ENCODE results near the gene TTLL3.

The TTLL3 gene

DNA sequence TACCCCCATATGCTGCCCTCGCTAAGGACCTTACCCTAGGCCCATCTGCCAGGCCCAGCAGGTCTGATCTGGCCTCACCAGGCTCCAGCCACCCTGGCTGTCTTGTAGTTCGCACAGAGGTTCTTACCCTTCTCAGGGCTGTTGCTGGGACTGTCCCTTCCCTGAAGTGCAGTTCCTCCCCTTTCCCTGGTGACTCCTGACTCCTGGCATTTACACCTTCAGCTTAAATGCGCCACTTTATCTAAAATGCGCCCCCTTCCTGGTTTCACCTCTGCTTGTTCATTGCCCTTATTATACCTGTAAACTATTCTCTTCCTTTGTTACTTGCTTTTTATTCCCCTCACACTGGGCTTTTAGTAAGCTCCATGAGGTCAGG lies 835 bp upstream of the TTLL3 start:
- Mint-ChIP-seq H3K27me3 (no peaks in the 10 kb centered on the region), H3K9me3 (no peaks in the 10 kb centered on the region), H3K4me3 (peak overlapping the region; percentile 89 to 95), H3K27ac (peak overlapping the region; percentile 97), H3K4me1 (peaks cover 49% of the 10 kb centered on the region)
- ATAC-seq (peak; percentile 37), DNase-seq (peak in 1 of 2 donors; percentile 29)

GRCh38 chr3:9810433-9810770 lies 340 bp downstream of the TTLL3 start:
- DNase-seq (no peak), ATAC-seq (no peak)
- H3K27me3 Mint-ChIP-seq = no peaks in the 10 kb centered on the region
- no peaks in the 10 kb centered on the region for H3K9me3 Mint-ChIP-seq
- peak overlapping the region; percentile 25 to 95 for H3K4me3 Mint-ChIP-seq
- peaks cover 49% of the 10 kb centered on the region for H3K4me1 Mint-ChIP-seq
- peak overlapping the region in 1 of 2 donors; percentile 81 for H3K27ac Mint-ChIP-seq

DNA sequence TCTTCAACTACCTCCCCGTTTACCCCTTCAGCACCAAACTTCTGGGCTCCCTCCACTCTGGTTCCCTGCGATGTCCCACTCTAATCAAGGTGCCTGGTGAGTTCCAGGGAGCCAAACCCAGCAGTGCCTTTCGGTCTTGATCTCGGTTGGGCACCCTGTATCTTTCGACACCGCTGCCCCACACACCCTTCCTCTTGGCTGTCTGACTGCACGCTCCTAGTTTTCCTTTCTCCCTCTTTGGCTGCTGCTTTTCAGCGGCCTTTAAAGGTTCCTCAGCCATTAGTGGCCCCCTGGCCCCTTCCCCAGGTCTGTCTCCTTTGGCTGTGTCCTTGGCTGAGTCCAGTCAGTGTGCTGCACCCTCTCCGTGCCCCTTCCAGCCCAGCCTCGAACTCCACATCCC lies 784 bp downstream of the TTLL3 start:
- no peak for DNase-seq
- H3K27me3 Mint-ChIP-seq = no peaks in the 10 kb centered on the region
- peak overlapping the region; percentile 25 to 95 for H3K4me3 Mint-ChIP-seq
- H3K9me3 Mint-ChIP-seq = no peaks in the 10 kb centered on the region
- H3K4me1 Mint-ChIP-seq = peaks cover 49% of the 10 kb centered on the region
- no peak for ATAC-seq
- H3K27ac Mint-ChIP-seq = peak overlapping the region in 1 of 2 donors; percentile 87

- peak overlapping the region in 1 of 2 donors; percentile 50 for H3K27ac Mint-ChIP-seq
- no peaks in the 10 kb centered on the region for H3K27me3 Mint-ChIP-seq
- H3K9me3 Mint-ChIP-seq = no peaks in the 10 kb centered on the region
- H3K4me3 Mint-ChIP-seq = no peak overlapping the region
- H3K4me1 Mint-ChIP-seq = peaks cover 31% of the 10 kb centered on the region
- ATAC-seq (no peak), DNase-seq (no peak)
Measured at GRCh38 chr3:9812870-9813483, 2.9 kb downstream of the TTLL3 start.

- no peaks in the 10 kb centered on the region for H3K9me3 Mint-ChIP-seq
- DNase-seq (no peak), ATAC-seq (no peak)
- H3K4me1 Mint-ChIP-seq = peaks cover 5% of the 10 kb centered on the region
- no peak overlapping the region for H3K4me3 Mint-ChIP-seq
- no peaks in the 10 kb centered on the region for H3K27me3 Mint-ChIP-seq
- H3K27ac Mint-ChIP-seq = no peak overlapping the region
Measured at GRCh38 chr3:9815986-9816385, 5.9 kb downstream of the TTLL3 start.

- ATAC-seq = no peak
- Mint-ChIP-seq H3K4me1 (no peaks in the 10 kb centered on the region), H3K27ac (peak overlapping the region in 1 of 2 donors; percentile 75), H3K27me3 (no peaks in the 10 kb centered on the region), H3K9me3 (no peaks in the 10 kb centered on the region), H3K4me3 (no peak overlapping the region)
- no peak for DNase-seq
Measured at GRCh38 chr3:9817436-9817835, 7.4 kb downstream of the TTLL3 start.

- H3K4me1 Mint-ChIP-seq = no peaks in the 10 kb centered on the region
- H3K9me3 Mint-ChIP-seq = no peaks in the 10 kb centered on the region
- H3K27ac Mint-ChIP-seq = peak overlapping the region in 1 of 2 donors; percentile 22
- ATAC-seq (no peak), DNase-seq (no peak)
- no peak overlapping the region for H3K4me3 Mint-ChIP-seq
- no peaks in the 10 kb centered on the region for H3K27me3 Mint-ChIP-seq
Measured at GRCh38 chr3:9818666-9819335, 8.7 kb downstream of the TTLL3 start.

GRCh38 chr3:9820543-9820942 lies 10.5 kb downstream of the TTLL3 start:
- Mint-ChIP-seq H3K4me3 (no peak overlapping the region), H3K27ac (no peak overlapping the region), H3K9me3 (no peaks in the 10 kb centered on the region), H3K27me3 (no peaks in the 10 kb centered on the region), H3K4me1 (no peaks in the 10 kb centered on the region)
- DNase-seq (no peak), ATAC-seq (peak; percentile 27)

DNA sequence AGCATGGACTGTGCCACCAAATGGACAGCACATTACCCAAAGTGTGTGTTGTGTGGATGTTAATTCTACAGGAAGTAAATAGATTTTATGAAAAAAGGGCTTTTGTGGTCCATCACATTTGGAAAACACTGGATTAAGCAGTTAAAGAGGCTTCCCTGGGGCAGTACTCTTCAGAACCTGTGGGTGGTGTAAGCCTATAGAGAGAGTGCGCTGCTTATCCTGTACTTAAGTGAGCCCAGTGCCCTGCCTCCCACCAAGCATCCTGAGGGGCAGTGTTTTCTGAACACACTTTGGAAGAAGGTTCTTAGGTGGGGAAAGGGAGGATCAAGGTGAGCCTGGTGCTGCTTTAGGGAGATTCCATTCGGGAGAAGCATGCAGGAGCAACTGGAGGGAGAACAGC lies 10.9 kb downstream of the TTLL3 start:
- Mint-ChIP-seq H3K9me3 (no peaks in the 10 kb centered on the region), H3K27ac (no peak overlapping the region), H3K4me1 (no peaks in the 10 kb centered on the region), H3K27me3 (no peaks in the 10 kb centered on the region), H3K4me3 (no peak overlapping the region)
- ATAC-seq (peak; percentile 69), DNase-seq (no peak)

- H3K4me1 Mint-ChIP-seq = peaks cover 9% of the 10 kb centered on the region
- ATAC-seq = no peak
- no peaks in the 10 kb centered on the region for H3K27me3 Mint-ChIP-seq
- no peak overlapping the region for H3K4me3 Mint-ChIP-seq
- H3K9me3 Mint-ChIP-seq = no peaks in the 10 kb centered on the region
- no peak for DNase-seq
- H3K27ac Mint-ChIP-seq = no peak overlapping the region
Measured at GRCh38 chr3:9825451-9826040, 15.5 kb downstream of the TTLL3 start.

- ATAC-seq (peak; percentile 85), DNase-seq (peak; percentile 20 to 41)
- H3K27ac Mint-ChIP-seq = no peak overlapping the region
- peaks cover 15% of the 10 kb centered on the region for H3K4me1 Mint-ChIP-seq
- no peaks in the 10 kb centered on the region for H3K9me3 Mint-ChIP-seq
- H3K4me3 Mint-ChIP-seq = no peak overlapping the region
- H3K27me3 Mint-ChIP-seq = no peaks in the 10 kb centered on the region
Measured at GRCh38 chr3:9826815-9827573, 16.9 kb downstream of the TTLL3 start.

GRCh38 chr3:9828801-9829755 lies 19.0 kb downstream of the TTLL3 start:
- ATAC-seq = no peak
- no peaks in the 10 kb centered on the region for H3K27me3 Mint-ChIP-seq
- no peak overlapping the region for H3K27ac Mint-ChIP-seq
- DNase-seq = no peak
- no peak overlapping the region for H3K4me3 Mint-ChIP-seq
- H3K4me1 Mint-ChIP-seq = peaks cover 20% of the 10 kb centered on the region
- no peaks in the 10 kb centered on the region for H3K9me3 Mint-ChIP-seq

DNA sequence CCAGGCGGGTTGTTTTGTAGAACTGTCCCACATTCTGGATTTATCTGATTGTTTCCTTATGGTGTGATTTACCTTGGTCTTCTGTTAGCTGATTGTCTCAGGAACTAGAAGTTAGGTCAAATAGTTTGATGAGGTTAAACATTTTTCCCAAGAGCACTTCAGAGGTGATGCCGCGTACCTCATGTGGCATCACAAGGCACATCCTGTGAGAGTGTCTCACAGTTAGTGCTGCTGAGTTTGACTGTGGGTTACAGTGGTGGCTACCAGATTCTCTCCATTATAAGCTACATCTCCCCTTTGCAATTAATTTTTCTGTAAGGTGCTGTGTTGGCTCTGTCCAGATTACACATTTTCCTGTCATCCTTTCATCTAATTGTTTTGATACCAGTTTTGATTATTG lies 21.2 kb downstream of the TTLL3 start:
- Mint-ChIP-seq H3K27me3 (no peaks in the 10 kb centered on the region), H3K27ac (no peak overlapping the region), H3K4me1 (peaks cover 20% of the 10 kb centered on the region), H3K9me3 (no peaks in the 10 kb centered on the region), H3K4me3 (no peak overlapping the region)
- ATAC-seq (no peak), DNase-seq (no peak)

GRCh38 chr3:9833078-9833477 lies 23.0 kb downstream of the TTLL3 start:
- ATAC-seq = no peak
- no peak for DNase-seq
- Mint-ChIP-seq H3K4me3 (no peak overlapping the region), H3K27ac (no peak overlapping the region), H3K9me3 (no peaks in the 10 kb centered on the region), H3K27me3 (no peaks in the 10 kb centered on the region), H3K4me1 (peaks cover 11% of the 10 kb centered on the region)
